ENCODE results near the gene CELSR2.

Gene CELSR2

GRCh38 chr1:109307274-109308021, 58.1 kb downstream of the CELSR2 start:
- Histone ChIP-seq H3K27me3 (no peaks in the 10 kb centered on the region), H3K36me3 (no peaks in the 10 kb centered on the region), H3K9me3 (no peaks in the 10 kb centered on the region), H3K4me3 (ENCODE audit: low read depth, low read length) (no peak overlapping the region), H3K4me1 (no peaks in the 10 kb centered on the region)
- no peak for TF ChIP-seq CTCF (IDR thresholded peaks at IDR 0.05; ENCODE audit: low read depth, low read length)
- DNase-seq = no peak

GRCh38 chr1:109309347-109309746, 60.0 kb downstream of the CELSR2 start:
- H3K4me3 ChIP-seq (ENCODE audit: low read depth, low read length) = no peak overlapping the region
- H3K9me3 ChIP-seq = no peaks in the 10 kb centered on the region
- H3K4me1 ChIP-seq = no peaks in the 10 kb centered on the region
- DNase-seq = no peak
- H3K36me3 ChIP-seq = no peaks in the 10 kb centered on the region
- TF ChIP-seq CTCF (IDR thresholded peaks at IDR 0.05; ENCODE audit: low read depth, low read length) = no peak
- no peaks in the 10 kb centered on the region for H3K27me3 ChIP-seq

GRCh38 chr1:109312246-109312645, 62.9 kb downstream of the CELSR2 start:
- Histone ChIP-seq H3K4me3 (ENCODE audit: low read depth, low read length) (no peak overlapping the region), H3K4me1 (no peaks in the 10 kb centered on the region), H3K9me3 (no peaks in the 10 kb centered on the region), H3K36me3 (no peaks in the 10 kb centered on the region), H3K27me3 (no peaks in the 10 kb centered on the region)
- no peak for DNase-seq
- TF ChIP-seq CTCF (IDR thresholded peaks at IDR 0.05; ENCODE audit: low read depth, low read length) = no peak

GRCh38 chr1:109312978-109313775, 63.8 kb downstream of the CELSR2 start:
- no peak overlapping the region for H3K4me3 ChIP-seq (ENCODE audit: low read depth, low read length)

GRCh38 chr1:109314795-109315194, 65.5 kb downstream of the CELSR2 start:
- DNase-seq = no peak
- TF ChIP-seq CTCF (IDR thresholded peaks at IDR 0.05; ENCODE audit: low read depth, low read length) = no peak
- Histone ChIP-seq H3K4me3 (ENCODE audit: low read depth, low read length) (no peak overlapping the region), H3K9me3 (no peaks in the 10 kb centered on the region), H3K36me3 (no peaks in the 10 kb centered on the region; the same call in 1 of the 2 replicates), H3K27me3 (no peaks in the 10 kb centered on the region), H3K4me1 (no peaks in the 10 kb centered on the region)

More at GRCh38 chr1:109312978-109313775, 63.8 kb downstream of the CELSR2 start:
- H3K27me3 ChIP-seq = no peaks in the 10 kb centered on the region
- H3K9me3 ChIP-seq = no peaks in the 10 kb centered on the region
- no peak for DNase-seq
- no peaks in the 10 kb centered on the region for H3K36me3 ChIP-seq
- TF ChIP-seq CTCF (IDR thresholded peaks at IDR 0.05; ENCODE audit: low read depth, low read length) = no peak
- H3K4me1 ChIP-seq = no peaks in the 10 kb centered on the region

- H3K4me3 ChIP-seq (ENCODE audit: low read depth, low read length) = no peak overlapping the region
- no peaks in the 10 kb centered on the region for H3K4me1 ChIP-seq
- H3K27me3 ChIP-seq = no peaks in the 10 kb centered on the region
- TF ChIP-seq CTCF (IDR thresholded peaks at IDR 0.05; ENCODE audit: low read depth, low read length) = no peak
- no peaks in the 10 kb centered on the region for H3K9me3 ChIP-seq
- H3K36me3 ChIP-seq = no peaks in the 10 kb centered on the region; the same call in 1 of the 2 replicates
- DNase-seq = no peak
Measured at GRCh38 chr1:109315288-109315687, 65.9 kb downstream of the CELSR2 start.
